Keratinocyte (primary cell): ENCODE results near the gene LUZP1.

Experiments
- CTCF ChIP-seq, 3 experiments: IDR thresholded peaks in 1 of 3; conservative IDR thresholded peaks in 1 of 3; optimal IDR thresholded peaks in 1 of 3; 2 replicates in 2 of 3; 3 replicates in 1 of 3; pipeline versions ENCODE3 to v1.5.1; 2011; ENCODE audit warnings: low read length in 3 of 3, mild to moderate bottlenecking in 3 of 3, moderate library complexity in 2 of 3, control low read depth in 1 of 3, inconsistent platforms in 1 of 3; ENCODE audit not compliant: insufficient read depth in 2 of 3; ENCODE audit errors: extremely low read depth in 1 of 3
- EZH2 ChIP-seq: IDR thresholded peaks from one replicate; pipeline ENCODE4 v1.6.1; 2012; ENCODE audit warnings: inconsistent platforms, mild to moderate bottlenecking, low read length, moderate library complexity

DNA sequence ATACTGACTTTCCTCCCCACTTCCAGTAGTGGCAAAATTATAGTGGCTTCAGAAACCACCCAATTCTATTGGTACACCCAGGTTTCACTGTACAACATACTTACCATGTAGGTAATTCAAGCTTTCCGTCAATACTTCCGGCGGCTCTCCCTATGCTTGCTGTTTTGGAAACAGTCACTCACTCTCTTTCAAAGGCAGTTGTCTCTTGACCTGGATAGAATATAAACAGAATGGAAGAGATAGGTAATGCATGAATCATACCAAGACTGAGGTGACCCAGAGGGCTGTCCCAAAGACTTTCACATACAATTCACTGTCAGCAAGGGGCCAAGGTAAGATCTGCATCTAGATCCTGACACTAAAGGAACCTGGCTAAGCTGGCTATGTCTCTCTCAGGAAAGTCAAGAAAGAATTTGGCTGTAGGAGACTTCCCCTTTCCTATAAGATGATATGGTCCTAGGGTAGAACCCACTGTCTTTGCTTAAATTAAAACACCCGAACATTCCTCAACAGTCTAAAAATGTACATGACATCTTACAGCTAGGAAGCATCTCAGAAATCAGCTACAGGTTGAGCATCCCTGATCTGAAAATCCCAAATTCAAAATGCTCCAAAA, 59.6 kb downstream of the LUZP1 start:
- TF ChIP-seq CTCF (optimal IDR thresholded peaks at IDR 0.05 in 1 of 3, IDR thresholded peaks at IDR 0.05 in 1 of 3, conservative IDR thresholded peaks at IDR 0.05 in 1 of 3; ENCODE audit: extremely low read depth in 1 of 3, insufficient read depth in 2 of 3, low read length in 3 of 3) (no peak), EZH2 (no peak)
